ENCODE results near the gene CDT1. TPM values are rescaled to one million over a fixed set of nuclear protein-coding genes. Genes with fewer than 3 reads are reported as not detected.

The CDT1 gene
- total and polyA plus RNA-seq, 10 of the 15 experiments (the other 5 are each of a cell fraction or from before 2014, with no cell fraction given), result 0.50 to 87.6 (median 8.8) TPM

- peak; percentile 86; the same call in 1 of the 2 replicates for TF ChIP-seq ZNF592 (IDR thresholded peaks at IDR 0.05)
- TF ChIP-seq CHD1 (IDR thresholded peaks at IDR 0.05; ENCODE audit: low read depth, low read length), result no peak
- no peak for TF ChIP-seq ZBTB40 (IDR thresholded peaks at IDR 0.05; ENCODE audit: borderline replicate concordance)
- TF ChIP-seq CUX1 (IDR thresholded peaks at IDR 0.05; ENCODE audit: insufficient replicate concordance, low read depth, low read length), result no peak
- no peak for TF ChIP-seq ZSCAN29 (IDR thresholded peaks at IDR 0.05)
- no peak for TF ChIP-seq EZH2 (IDR thresholded peaks at IDR 0.05; ENCODE audit: borderline replicate concordance, control insufficient read depth, low read depth, low read length)
- peak; percentile 53 for TF ChIP-seq YY1 (IDR thresholded peaks at IDR 0.05; ENCODE audit: low read depth, low read length)
- TF ChIP-seq BCL11A (IDR thresholded peaks at IDR 0.05; ENCODE audit: low read depth, low read length), result no peak
- TF ChIP-seq GABPA (IDR thresholded peaks at IDR 0.05; ENCODE audit: low read depth), result no peak
- peak; percentile 73; the same call in 1 of the 2 replicates for TF ChIP-seq ZNF207 (IDR thresholded peaks at IDR 0.05; ENCODE audit: borderline replicate concordance)
- TF ChIP-seq MTA2 (IDR thresholded peaks at IDR 0.05; ENCODE audit: low read depth), result no peak
- TF ChIP-seq POLR2A (IDR thresholded peaks at IDR 0.05; ENCODE audit: low read depth, low read length), result peak; percentile 92
Measured at GRCh38 chr16:88785106-88785924, 18.3 kb upstream of the CDT1 start, which contains the start of gene PIEZO1 (continued).
